Psoas muscle (tissue), 8 donors: ENCODE data around the gene PEX7. TPM values are rescaled to one million over a fixed set of nuclear protein-coding genes. Genes with fewer than 3 reads are reported as not detected.
"Not testable (repeated sequence)": the region's sequence is repeated elsewhere in the genome, so short reads cannot be mapped to it uniquely, and the experiment has no call there.

Experiments
- ATAC-seq, 4 donors: fragments of 200-7000 bp; cut with Tn5 transposase; one replicate each; pipeline ENCODE4 v1.9.1; 2020; ENCODE audit warnings: moderate library complexity in 3 of 4, mild to moderate bottlenecking in 2 of 4
- DNase-seq, 2 donors: peaks; one replicate each; pipeline ENCODE4 v3.0.0-alpha.2; 2020
- H3K27ac ChIP-seq: fragments of 200-600 bp; one replicate; pipeline ENCODE4 v1.8.0; 2022
- H3K27me3 ChIP-seq, 3 donors: fragments of 200-600 bp in 1 of 3; one replicate each; pipeline versions ENCODE4 v1.6.1 to v1.8.0; 2013 to 2022; ENCODE audit warnings: low read length in 2 of 3, mild to moderate bottlenecking in 2 of 3, moderate library complexity in 1 of 3; ENCODE audit not compliant: insufficient read depth in 3 of 3
- H3K36me3 ChIP-seq, 2 donors: fragments of 200-600 bp in 1 of 2; one replicate each; pipeline versions ENCODE4 v1.6.1 to v1.8.0; 2013 to 2022; ENCODE audit warnings: low read depth in 1 of 2, mild to moderate bottlenecking in 1 of 2, moderate library complexity in 1 of 2; ENCODE audit not compliant: insufficient read depth in 1 of 2
- H3K4me1 ChIP-seq: fragments of 200-600 bp; one replicate; pipeline ENCODE4 v1.8.0; 2022
- H3K4me3 ChIP-seq: fragments of 200-600 bp; one replicate; pipeline ENCODE4 v1.8.0; 2022; ENCODE audit warnings: mild to moderate bottlenecking
- H3K9me3 ChIP-seq: fragments of 200-600 bp; one replicate; pipeline ENCODE4 v1.8.0; 2022
- WGBS, 3 donors: extraction: QIAGEN DNeasy Blood & Tissue Kit; methylation state at CpG; one replicate each; pipeline versions ENCODE4 v1.1.6 to v1.1.7; 2013; 5-methylcytosine and 5-hydroxymethylcytosine counted together
- intact Hi-C, 2 donors: fragments of 100-400 bp; cut with DNase I; formaldehyde crosslinking; loops; one replicate each; pipeline versions ENCODE4 v1.11.0 to v1.14.2; 2022
- polyA plus RNA-seq, 3 donors: library from polyadenylated mRNA; stranded (reverse); fragments of 200-250 nt; gene quantifications; one replicate each; pipeline ENCODE4 v1.2.3, GENCODE V29; 2013
- total RNA-seq, 4 donors: library from RNA; stranded (reverse); fragmentation: NEBNext Ultra II Directional in 2 of 4; extraction: Animal tissue kit (Norgen Biotek cat#: 25700) in 2 of 4; gene quantifications; one replicate each; pipeline versions ENCODE4 v1.2.1 to v1.2.4, GENCODE V29; 2021 to 2023
- TF ChIP-seq, protein P1 (sequence below): fragments of 200-600 bp; IDR thresholded peaks from one replicate; pipeline ENCODE4 v1.8.0; 2022; ENCODE audit warnings: antibody characterized with exemption
- donor health status: healthy with polysubstance abuse.
- donor health status: DM: no; HTN: no; CAD: no; lungs with moderate emphysema.
- donor health status: Bipolar disorder and iron deficiency.
- donor health status: healthy.
- donor health status: DM: yes; HTN: yes; CAD: no.
- donor health status: DM: no; HTN: no; CAD: no.
- donor health status: DM: no; HTN: no; CAD: no.
- donor health status: DM: yes; HTN: yes; CAD: no.

Gene PEX7
- total and polyA plus RNA-seq, 7 donors: 2.2 to 9.8 (median 3.7) TPM

DNA sequence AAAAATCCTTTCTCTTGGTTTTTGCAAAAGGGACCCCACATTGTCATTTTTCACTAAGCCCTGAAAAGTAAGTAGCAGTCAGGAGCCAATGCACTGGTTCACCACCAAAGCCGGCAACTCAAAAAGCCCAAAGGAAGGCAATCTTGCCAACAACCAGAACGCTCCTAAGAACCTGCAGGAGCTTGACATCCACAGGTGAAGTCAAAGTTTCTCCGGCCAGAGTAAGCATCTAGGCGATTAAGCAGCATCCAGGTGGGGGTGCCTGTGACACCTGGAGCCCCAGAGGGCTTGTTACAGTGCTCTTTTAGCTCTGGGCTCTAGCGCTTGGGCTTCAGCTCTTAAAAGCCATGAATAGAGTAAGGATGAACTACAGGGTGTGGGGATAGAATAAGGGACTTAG lies 135.8 kb downstream of the PEX7 start:
- ATAC-seq: no peak
- H3K27me3 ChIP-seq: no peaks in the 10 kb centered on the region
- no peaks in the 10 kb centered on the region for H3K4me1 ChIP-seq
- no peak overlapping the region for H3K27ac ChIP-seq
- 85 to 89% (median 85%) methylated on average over 5 of the region's 5 CpGs for WGBS, 3 donors
- DNase-seq: no peak
- no peak overlapping the region for H3K4me3 ChIP-seq
- intact Hi-C loops: no loop called here
- H3K36me3 ChIP-seq: no peaks in the 10 kb centered on the region
- H3K9me3 ChIP-seq: no peaks in the 10 kb centered on the region
- TF ChIP-seq, protein P1, sequence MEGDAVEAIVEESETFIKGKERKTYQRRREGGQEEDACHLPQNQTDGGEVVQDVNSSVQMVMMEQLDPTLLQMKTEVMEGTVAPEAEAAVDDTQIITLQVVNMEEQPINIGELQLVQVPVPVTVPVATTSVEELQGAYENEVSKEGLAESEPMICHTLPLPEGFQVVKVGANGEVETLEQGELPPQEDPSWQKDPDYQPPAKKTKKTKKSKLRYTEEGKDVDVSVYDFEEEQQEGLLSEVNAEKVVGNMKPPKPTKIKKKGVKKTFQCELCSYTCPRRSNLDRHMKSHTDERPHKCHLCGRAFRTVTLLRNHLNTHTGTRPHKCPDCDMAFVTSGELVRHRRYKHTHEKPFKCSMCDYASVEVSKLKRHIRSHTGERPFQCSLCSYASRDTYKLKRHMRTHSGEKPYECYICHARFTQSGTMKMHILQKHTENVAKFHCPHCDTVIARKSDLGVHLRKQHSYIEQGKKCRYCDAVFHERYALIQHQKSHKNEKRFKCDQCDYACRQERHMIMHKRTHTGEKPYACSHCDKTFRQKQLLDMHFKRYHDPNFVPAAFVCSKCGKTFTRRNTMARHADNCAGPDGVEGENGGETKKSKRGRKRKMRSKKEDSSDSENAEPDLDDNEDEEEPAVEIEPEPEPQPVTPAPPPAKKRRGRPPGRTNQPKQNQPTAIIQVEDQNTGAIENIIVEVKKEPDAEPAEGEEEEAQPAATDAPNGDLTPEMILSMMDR: no peak

DNA sequence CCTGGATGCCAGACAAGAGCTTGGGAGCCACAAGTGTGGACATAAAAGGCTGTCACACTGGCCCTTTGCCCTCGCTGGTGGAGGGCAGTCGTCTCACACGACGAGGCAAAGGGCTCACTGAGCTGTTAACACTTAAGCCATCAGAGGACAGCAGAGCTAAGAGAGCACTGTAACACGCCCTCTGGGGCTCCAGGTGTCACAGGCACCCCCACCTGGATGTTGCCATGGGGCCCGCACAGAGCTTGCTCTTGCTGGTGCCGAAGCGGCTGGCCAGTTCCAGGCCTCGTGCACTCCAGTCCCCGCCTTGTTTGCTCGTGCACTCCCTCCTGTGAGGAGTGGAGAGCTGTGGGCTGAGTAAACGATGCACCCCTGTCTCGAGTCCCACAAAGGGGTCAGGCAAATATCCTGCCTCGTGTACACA lies 137.1 kb downstream of the PEX7 start:
- intact Hi-C loops: no loop called here
- H3K4me1 ChIP-seq: no peaks in the 10 kb centered on the region
- TF ChIP-seq, protein P1: no peak
- H3K9me3 ChIP-seq: no peaks in the 10 kb centered on the region
- ATAC-seq (no peak), DNase-seq (no peak)
- no peaks in the 10 kb centered on the region for H3K27me3 ChIP-seq
- 37 to 51% (median 45%) methylated on average over 14 of the region's 14 CpGs for WGBS, 3 donors
- H3K4me3 ChIP-seq: no peak overlapping the region
- H3K27ac ChIP-seq: no peak overlapping the region
- H3K36me3 ChIP-seq: no peaks in the 10 kb centered on the region

DNA sequence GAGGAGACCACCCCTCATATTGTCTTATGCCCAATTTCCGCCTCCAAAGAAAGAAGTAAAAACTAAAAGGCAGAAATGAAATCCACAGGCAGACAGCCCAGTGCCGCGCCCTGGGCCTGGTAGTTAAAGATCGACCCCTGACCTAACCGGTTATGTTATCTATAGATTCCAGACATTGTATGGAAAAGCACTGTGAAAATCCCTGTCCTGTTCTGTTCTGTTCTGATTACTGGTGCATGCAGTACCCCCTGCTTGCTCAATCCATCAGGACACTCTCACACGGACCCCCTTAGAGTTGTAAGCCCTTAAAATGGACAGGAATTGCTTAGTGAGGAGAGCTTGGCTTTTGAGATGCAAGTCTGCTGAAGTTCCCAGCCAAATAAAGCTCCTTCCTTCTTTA lies 137.5 kb downstream of the PEX7 start:
- DNase-seq, ATAC-seq, H3K36me3 ChIP-seq, intact Hi-C loops, H3K9me3 ChIP-seq, H3K4me3 ChIP-seq, H3K27me3 ChIP-seq, H3K4me1 ChIP-seq, H3K27ac ChIP-seq: not testable (repeated sequence)
- 87 to 93% (median 88%) methylated on average over 6 of the region's 6 CpGs for WGBS, 3 donors

DNA sequence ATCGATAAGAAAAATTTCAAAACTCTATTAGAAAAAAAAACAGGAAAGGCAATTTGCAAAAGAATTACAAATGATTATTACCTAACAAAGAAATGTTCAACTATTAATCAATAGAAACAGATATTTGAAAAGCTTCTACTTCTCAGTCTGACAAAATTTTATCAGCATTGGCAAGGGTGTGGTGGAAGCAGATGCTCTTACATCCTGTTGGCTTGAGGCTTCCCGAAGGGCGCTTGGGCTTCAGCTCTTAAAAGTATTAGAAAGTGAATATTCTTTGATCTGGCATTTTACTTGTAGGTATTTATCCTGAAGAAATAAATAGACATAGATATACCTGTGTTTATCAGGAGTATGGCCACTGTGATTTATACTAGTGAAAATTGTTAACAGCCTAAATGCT lies 138.4 kb downstream of the PEX7 start:
- 80 to 89% (median 84%) methylated on average over 3 of the region's 3 CpGs for WGBS, 3 donors
- Histone ChIP-seq H3K4me1 (no peaks in the 10 kb centered on the region), H3K27ac (no peak overlapping the region), H3K27me3 (no peaks in the 10 kb centered on the region), H3K4me3 (no peak overlapping the region), H3K9me3 (no peaks in the 10 kb centered on the region), H3K36me3 (no peaks in the 10 kb centered on the region)
- DNase-seq (no peak), ATAC-seq (no peak)
- TF ChIP-seq, protein P1: no peak
- intact Hi-C loops: no loop called here

DNA sequence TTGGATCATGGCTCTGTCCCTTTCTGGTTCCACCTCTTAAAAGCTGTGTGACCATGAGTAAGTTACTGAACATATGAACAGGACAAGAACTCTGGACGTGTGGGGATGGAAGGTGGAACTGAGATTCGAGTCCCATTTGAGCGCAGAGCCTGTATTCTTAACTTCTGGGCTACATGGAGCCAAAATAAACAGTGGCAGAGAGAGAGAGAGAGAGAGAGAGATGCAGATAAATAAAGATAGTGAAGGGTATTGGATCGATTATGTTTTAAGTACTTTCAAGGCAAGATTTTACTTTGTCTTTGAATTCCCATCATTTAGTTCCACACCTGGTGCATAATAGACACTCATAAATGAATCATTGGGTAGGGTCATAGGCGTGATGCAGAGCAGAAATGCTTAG lies 139.5 kb downstream of the PEX7 start:
- Histone ChIP-seq H3K36me3 (no peaks in the 10 kb centered on the region), H3K27ac (no peak overlapping the region), H3K4me1 (no peaks in the 10 kb centered on the region), H3K27me3 (no peaks in the 10 kb centered on the region), H3K4me3 (no peak overlapping the region), H3K9me3 (no peaks in the 10 kb centered on the region)
- intact Hi-C loops: no loop called here
- TF ChIP-seq, protein P1: no peak
- 80 to 85% (median 80%) methylated on average over 5 of the region's 5 CpGs for WGBS, 3 donors
- no peak for ATAC-seq
- DNase-seq: no peak
